Stimulated activated CD8-positive, alpha-beta memory T cell treated with anti-CD3 and anti-CD28 coated beads, Interleukin-12 subunit alpha, Interleukin-12 subunit beta, amount 100 ng/mL, for 4 hours (primary cell): Measurements from ENCODE around the gene MNAT1.
"Not testable (repeated sequence)": the region's sequence is repeated elsewhere in the genome, so short reads cannot be mapped to it uniquely, and the experiment has no call there.

Source experiments
- DNase-seq: peaks from one replicate; pipeline ENCODE4 v3.0.0-alpha.2; 2020; ENCODE audit warnings: low read depth

Gene MNAT1

DNA sequence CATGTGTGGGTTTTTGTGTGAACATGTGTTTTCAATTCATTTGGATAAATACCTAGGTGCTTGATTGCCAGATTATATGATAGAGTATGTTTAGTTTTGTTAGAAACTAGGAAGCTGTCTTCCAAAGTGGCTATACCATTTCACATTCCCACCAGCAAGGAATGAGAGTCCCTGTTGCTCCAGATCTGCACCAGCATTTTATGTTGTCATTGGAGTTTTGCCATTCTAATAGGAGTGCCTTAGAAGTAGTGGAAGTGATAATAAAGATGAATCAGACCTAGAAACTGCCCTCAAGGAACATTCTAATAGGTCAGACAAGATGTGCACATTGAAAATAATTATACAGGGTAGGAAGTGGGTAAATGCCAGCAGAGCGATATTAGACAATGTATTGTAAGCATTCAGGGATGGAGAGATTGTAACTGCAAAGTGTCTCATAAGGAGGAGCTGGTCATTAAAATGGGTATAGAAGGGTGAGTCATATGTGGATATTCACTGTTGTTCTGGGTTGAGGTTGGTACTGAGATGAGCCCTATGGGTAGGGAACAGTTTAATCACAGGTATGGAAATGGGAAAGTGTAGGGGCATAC lies 71.4 kb downstream of the MNAT1 start:
- DNase-seq: no peak

- no peak for DNase-seq
Observed at GRCh38 chr14:60807247-60807646, 72.7 kb downstream of the MNAT1 start.

GRCh38 chr14:60807971-60808370 lies 73.4 kb downstream of the MNAT1 start:
- DNase-seq: no peak

DNA sequence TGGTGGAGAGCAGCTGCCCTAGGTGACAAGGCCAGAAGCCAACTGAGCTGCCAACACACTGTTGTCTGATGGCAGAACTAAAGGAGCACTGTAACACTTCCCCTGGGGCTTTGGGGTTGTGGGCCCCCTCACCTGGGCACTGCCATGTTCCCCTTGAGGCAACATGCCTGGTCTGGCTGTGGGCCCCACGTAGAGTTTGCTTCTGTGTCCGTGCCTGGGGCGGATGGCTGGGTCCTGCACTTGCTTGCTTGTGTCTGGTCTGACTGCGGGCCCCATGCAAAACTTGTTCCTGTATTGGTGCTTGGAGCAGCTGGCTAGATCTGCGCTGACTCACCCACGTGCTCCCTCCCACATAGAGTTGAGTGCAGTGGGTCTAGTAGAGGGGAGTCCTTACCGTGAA lies 78.4 kb downstream of the MNAT1 start:
- no peak for DNase-seq

DNA sequence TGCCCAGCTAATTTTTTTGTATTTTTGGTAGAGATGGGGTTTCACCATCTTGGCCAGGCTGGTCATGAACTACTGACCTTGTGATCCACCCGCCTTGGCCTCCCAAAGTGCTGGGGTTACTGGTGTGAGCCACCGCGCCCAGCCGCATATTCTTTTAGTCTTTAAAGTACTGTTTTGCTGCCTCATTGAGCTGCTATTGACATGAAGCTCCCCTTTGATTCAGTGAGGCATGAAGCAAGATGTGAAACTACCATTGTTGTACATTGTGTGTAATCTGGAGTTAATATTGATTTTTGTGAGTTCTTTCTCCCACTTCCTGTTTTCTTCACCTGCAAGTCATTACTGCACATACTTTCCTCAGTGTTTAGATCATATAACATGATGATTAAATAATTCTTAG lies 80.8 kb downstream of the MNAT1 start:
- no peak for DNase-seq

- DNase-seq: no peak
Observed at GRCh38 chr14:60817113-60817512, 82.6 kb downstream of the MNAT1 start.

GRCh38 chr14:60819575-60819974 lies 85.0 kb downstream of the MNAT1 start:
- no peak for DNase-seq

- DNase-seq: no peak
Observed at GRCh38 chr14:60838601-60839000, 104.0 kb downstream of the MNAT1 start.

GRCh38 chr14:60839057-60839456 lies 104.5 kb downstream of the MNAT1 start:
- DNase-seq: no peak

GRCh38 chr14:60839657-60840056 lies 105.1 kb downstream of the MNAT1 start:
- DNase-seq: no peak

GRCh38 chr14:60840313-60840712 lies 105.8 kb downstream of the MNAT1 start:
- DNase-seq: no peak

DNA sequence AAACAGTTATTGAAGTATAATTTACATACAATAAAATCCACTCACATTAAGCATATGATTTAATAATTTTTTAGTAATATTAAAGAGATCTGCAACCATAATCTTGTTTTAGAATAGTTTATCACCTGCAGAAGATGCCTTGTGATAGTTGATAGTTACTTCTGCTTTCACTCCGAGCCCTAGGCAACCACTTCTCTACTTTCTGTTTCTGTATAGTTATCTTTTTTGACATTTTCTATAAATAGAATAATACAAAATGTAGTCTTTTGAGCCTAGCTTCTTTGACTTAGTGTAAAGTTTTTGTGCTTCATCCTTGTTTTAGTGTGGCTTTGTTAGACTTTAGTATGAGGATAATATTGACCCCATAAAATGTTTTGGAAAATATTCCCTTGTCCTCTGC lies 111.0 kb downstream of the MNAT1 start:
- DNase-seq: no peak

DNA sequence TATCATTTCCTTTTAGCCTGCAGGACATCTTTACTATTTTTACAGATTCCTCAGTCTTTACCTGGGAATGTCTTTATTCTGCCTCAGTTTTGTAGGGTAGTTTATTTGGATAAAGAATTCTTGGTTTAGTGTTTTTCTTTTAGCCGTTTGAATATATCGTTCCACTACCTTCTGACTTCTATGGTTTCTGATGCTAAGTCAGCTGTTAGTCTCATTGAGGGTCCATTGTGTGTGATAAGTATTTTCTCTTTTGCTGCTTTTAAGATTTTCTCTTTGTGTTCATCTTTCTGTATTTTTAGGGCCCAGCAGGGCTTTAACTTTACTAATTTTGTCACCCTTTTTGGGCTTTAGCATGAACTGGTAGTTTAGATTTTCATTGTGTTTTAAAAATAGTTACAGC lies 113.5 kb downstream of the MNAT1 start:
- no peak for DNase-seq

GRCh38 chr14:60851692-60852091 lies 117.1 kb downstream of the MNAT1 start:
- not testable (repeated sequence) for DNase-seq

GRCh38 chr14:60856111-60856510 lies 121.5 kb downstream of the MNAT1 start:
- DNase-seq: no peak

- no peak for DNase-seq
Observed at GRCh38 chr14:60859525-60859924, 125.0 kb downstream of the MNAT1 start.

- no peak for DNase-seq
Observed at GRCh38 chr14:60861545-60862140, 127.1 kb downstream of the MNAT1 start.

DNA sequence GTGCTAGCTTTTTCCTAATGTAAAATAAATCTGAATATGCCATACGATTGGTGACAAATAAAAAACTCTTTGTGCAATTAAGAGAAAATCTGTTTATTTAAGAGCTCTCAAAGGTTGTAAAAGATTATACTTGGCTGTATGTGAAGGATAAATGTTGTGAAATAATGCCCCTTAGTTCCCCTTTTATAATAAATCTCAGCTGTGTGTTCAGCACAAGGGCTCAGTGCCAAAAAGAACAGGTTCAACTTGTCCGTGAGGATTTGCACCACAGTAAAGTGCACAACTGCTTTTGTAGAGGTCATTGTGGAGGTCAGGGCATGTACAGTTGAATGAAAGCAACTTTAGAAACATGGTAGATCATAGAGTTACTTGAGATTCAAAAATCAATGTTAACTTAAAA lies 127.7 kb downstream of the MNAT1 start:
- no peak for DNase-seq

- no peak for DNase-seq
Observed at GRCh38 chr14:60863249-60863648, 128.7 kb downstream of the MNAT1 start.

- DNase-seq: no peak
Observed at GRCh38 chr14:60865378-60866127, 131.0 kb downstream of the MNAT1 start.

DNA sequence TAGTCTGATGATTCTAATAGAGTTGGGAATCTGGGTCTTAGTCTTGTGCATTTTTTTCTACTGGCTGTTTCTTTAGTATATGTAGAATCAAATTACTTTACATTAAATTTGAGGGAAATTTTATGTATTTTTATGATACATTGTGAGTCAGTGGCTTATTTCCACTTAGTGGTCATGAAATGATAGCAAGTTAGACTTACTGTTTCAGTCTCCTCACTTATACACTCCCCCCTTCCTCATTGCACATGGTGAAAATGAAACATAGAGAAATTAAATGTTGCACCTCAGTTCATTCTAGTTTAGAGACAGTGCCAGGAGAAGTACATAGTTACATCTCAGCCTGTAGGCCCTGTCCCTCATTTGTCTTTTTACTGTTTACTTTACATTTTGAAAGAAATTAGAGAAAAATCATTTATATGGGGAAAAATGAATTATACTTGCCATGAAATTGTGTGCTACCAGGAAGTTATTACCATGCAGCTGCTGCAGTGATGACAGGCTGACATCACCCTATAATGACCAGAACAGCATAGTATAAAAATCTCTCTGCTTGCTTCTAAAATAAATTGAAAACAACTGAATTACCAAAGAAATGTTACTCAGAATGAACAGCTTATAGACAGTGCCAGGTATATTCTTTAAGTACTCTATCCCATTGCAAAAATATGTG lies 133.1 kb downstream of the MNAT1 start:
- DNase-seq: no peak

DNA sequence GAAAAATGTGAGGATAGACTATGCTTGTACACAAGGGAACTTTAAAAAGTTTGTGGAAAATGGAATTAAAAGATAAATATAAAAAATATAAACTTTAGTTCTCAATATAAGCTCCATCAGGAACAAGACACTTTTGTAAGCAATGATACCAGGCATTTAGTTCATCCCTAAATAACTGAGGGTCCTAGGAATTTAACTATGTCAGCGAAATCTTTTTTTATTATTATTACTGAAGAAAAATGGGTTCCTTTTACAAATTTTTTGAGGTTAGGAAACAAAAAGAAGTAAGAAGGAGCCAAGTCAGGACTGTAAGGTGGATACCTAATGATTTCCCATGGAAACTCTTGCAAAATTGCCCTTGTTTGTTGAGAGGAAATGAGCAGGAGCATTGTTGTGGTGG lies 143.6 kb downstream of the MNAT1 start:
- DNase-seq: no peak

GRCh38 chr14:60878536-60878935 lies 144.0 kb downstream of the MNAT1 start:
- DNase-seq: no peak
